Lower leg skin (tissue), 3 donors: ENCODE data around the gene PGBD5.

Experiments
- CTCF ChIP-seq, 3 donors: fragments of 450-650 bp; IDR thresholded peaks; one replicate each; pipeline ENCODE4 v1.5.1; 2016; ENCODE audit warnings: antibody characterized with exemption in 3 of 3, mild to moderate bottlenecking in 3 of 3, moderate library complexity in 2 of 3
- POLR2A ChIP-seq, 2 donors: fragments of 450-650 bp; IDR thresholded peaks; one replicate each; pipeline ENCODE4 v1.6.1; 2016 to 2017; ENCODE audit warnings: antibody characterized with exemption in 2 of 2, mild to moderate bottlenecking in 1 of 2, moderate library complexity in 1 of 2

- TF ChIP-seq CTCF (IDR thresholded peaks at IDR 0.05) (no peak), POLR2A (IDR thresholded peaks at IDR 0.05) (no peak)
Observed at GRCh38 chr1:230339033-230339432, 87.1 kb downstream of the PGBD5 start.
